Fibroblast of pulmonary artery (primary cell): ENCODE data around the gene ZRANB2.

Experiments
- DNase-seq: peaks from one replicate; pipeline ENCODE4 v3.0.0-alpha.2; 2010; ENCODE audit warnings: low read depth
- H3K4me3 ChIP-seq: replicated peaks from 2 replicates; pipeline ENCODE4 v1.5.1; 2011; ENCODE audit warnings: low read depth, mild to moderate bottlenecking, control low read depth, low read length, moderate library complexity
- TF ChIP-seq, protein P1 (sequence below): IDR thresholded peaks from 2 replicates; pipeline ENCODE4 v1.5.1; 2011; ENCODE audit warnings: mild to moderate bottlenecking, control low read depth, low read length, inconsistent platforms; ENCODE audit errors: missing control alignments

ZRANB2 gene

DNA sequence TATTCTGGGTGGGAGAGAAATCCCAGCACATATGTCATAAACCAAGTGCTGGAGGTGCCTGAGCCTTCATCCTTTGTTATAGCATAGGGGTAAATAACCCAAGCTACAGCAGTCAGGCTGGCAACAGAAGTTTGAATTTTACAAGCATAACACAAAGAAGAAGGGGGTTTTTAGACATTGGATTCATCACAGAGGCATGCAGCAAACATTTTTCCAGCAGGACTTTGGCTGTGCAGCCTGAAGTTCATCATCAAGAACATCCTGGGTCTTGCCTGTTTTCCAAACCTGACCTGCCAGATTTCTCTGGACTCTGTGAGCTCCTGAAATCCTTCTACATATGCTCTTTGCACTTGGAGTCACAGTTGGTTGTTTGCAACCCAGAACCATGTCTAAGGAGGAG, 49.4 kb downstream of the ZRANB2 start:
- TF ChIP-seq, protein P1, sequence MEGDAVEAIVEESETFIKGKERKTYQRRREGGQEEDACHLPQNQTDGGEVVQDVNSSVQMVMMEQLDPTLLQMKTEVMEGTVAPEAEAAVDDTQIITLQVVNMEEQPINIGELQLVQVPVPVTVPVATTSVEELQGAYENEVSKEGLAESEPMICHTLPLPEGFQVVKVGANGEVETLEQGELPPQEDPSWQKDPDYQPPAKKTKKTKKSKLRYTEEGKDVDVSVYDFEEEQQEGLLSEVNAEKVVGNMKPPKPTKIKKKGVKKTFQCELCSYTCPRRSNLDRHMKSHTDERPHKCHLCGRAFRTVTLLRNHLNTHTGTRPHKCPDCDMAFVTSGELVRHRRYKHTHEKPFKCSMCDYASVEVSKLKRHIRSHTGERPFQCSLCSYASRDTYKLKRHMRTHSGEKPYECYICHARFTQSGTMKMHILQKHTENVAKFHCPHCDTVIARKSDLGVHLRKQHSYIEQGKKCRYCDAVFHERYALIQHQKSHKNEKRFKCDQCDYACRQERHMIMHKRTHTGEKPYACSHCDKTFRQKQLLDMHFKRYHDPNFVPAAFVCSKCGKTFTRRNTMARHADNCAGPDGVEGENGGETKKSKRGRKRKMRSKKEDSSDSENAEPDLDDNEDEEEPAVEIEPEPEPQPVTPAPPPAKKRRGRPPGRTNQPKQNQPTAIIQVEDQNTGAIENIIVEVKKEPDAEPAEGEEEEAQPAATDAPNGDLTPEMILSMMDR = no peak
- DNase-seq = no peak
- H3K4me3 ChIP-seq = no peak overlapping the region

DNA sequence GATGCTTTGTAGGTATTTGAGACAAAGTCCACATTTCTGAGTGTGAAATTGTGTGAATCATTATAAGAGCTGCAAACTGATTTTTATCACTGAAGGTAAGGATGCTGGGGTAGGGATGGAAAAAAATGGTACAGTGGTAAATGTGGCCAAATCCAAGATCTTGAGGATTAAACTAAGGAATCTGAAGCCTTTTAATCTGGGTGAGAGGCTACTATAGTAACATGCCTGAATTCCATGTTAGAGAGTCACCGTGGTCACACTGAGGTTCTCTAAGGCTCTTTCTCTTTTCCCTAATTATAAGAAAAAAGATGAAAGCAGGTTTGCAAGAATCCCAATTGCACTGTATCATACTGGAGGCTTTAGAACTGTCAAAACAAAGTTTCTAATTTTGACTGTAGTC, 50.8 kb downstream of the ZRANB2 start:
- DNase-seq = no peak
- TF ChIP-seq, protein P1 = no peak
- no peak overlapping the region for H3K4me3 ChIP-seq

DNA sequence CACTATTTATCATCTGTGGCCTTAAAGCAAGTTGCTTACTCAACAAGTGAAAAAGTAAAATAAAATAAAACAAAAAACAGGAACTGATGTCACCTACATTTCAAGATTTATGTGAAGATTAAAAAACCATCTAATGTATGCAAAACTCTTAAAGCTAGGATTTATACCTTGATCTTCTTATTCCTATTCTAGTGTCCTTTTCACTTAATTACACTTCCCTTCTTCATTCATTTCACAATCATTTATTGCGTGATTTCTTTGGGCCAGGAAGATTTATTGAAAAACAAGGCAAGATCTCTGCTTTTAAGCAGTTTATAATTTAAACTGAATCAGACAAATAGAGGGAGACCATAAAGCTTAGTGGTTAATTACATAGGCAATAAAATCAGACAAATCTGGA, 51.9 kb downstream of the ZRANB2 start:
- H3K4me3 ChIP-seq = no peak overlapping the region
- no peak for DNase-seq
- TF ChIP-seq, protein P1 = no peak

DNA sequence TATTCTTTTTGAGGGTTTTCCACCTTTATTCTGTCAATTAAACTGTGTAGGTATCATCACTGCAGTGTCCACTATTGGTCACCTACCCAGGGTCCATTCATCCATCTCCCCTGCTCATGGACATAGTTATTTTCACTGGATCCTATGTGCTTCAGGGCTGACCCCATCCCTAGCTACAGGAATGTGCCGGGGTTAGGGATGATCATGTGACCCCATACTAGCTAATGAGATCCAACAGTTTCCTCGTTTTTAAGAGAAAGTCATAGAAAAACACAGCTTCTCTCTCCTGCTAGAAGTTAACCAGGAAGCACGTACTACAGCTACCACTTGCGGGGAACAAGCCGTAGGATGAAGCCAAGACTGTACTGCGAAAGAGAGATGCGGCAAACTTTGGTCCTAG, 52.8 kb downstream of the ZRANB2 start:
- H3K4me3 ChIP-seq = no peak overlapping the region
- TF ChIP-seq, protein P1 = no peak
- DNase-seq = no peak

DNA sequence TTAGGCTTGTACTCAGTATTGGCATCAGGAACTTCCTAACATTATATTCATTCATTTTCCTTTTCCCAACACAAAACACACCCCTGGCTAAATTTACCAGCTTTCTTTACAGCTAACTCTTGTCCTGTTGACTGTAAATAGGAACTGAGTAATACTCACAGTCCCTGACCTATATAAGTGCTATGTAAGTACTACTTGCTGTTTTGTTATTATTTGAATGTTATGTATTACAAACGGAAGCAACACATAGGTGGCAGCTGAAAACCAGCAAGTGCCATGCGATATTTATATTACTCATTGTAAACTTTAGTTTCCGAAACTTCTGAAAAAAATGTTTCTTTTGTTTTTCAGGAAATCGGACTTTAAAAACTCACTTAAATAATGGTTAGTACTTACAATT, 54.7 kb downstream of the ZRANB2 start:
- no peak for DNase-seq
- no peak overlapping the region for H3K4me3 ChIP-seq
- TF ChIP-seq, protein P1 = no peak

DNA sequence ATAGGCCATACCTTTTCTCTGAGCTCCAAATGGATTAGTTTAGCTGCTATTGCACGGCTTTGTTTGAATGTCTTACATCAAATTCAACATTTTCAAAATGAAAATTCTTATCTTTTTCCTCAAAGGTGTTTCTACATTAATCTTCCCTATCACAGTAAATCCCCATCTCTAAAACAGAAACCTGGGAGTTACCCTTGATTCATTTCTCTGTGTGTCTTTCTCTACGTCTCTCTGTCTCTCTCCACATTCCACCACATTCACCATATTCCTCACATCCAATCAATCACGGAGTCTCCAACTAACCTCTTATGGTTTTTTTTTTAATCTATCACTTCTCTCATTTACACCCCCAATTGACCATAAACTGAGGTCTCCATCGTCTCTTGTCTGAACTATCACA, 57.3 kb downstream of the ZRANB2 start:
- H3K4me3 ChIP-seq = no peak overlapping the region
- TF ChIP-seq, protein P1 = no peak
- DNase-seq = no peak

DNA sequence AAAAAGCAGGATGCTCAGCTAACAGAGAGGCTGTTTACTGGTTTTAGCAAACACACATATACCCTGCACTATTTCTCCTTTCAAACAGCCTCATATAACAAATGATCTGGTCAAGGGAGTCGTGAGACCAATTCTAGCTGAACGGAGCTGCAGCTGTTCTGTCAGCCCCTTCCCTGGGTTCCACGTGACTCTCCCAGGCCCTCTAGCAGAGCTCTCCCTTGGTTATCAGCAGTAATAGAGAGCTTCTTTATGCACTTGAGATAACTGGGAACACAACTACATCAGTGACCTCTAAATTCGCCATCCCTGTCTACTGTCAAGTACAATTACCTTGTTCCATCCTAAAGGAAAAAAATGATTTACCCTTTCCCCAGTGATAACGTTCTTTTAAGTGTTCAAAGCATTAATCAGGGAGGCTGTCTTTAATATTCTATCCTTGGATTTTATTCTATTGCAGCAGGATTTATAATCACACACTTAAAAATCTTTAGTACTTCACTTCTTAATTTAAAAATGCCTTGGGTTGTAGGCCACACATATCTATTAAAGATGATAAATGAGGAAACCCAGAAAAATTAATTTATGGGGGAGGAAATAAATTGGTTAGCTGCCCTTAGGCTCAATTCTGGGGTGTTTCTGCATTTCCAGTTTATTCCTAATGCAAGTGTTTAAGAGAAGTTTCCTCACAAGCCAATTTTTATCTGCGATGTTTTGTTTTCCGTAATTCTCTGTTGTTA, 61.4 kb downstream of the ZRANB2 start:
- no peak for DNase-seq
- no peak overlapping the region for H3K4me3 ChIP-seq
- TF ChIP-seq, protein P1 = no peak
